Osteocyte (in vitro differentiated cells): Measurements from ENCODE around the gene ZBTB34. TPM values are rescaled to one million over a fixed set of nuclear protein-coding genes. Genes with fewer than 3 reads are reported as not detected.

Source experiments
- DNase-seq: peaks from one replicate; pipeline ENCODE4 v3.0.0; 2021; ENCODE audit warnings: mixed read lengths; ENCODE audit not compliant: unreplicated experiment; ENCODE audit errors: extremely low spot score
- H3K27ac Mint-ChIP-seq: one replicate; pipeline ENCODE4 v1.8.0; 2021; ENCODE audit warnings: mild to moderate bottlenecking, mixed read lengths; ENCODE audit not compliant: unreplicated experiment
- H3K27me3 Mint-ChIP-seq: one replicate; pipeline ENCODE4 v1.8.0; 2021; ENCODE audit warnings: mixed read lengths; ENCODE audit not compliant: unreplicated experiment
- H3K36me3 Mint-ChIP-seq: one replicate; pipeline ENCODE4 v1.8.0; 2021; ENCODE audit warnings: mixed read lengths; ENCODE audit not compliant: unreplicated experiment
- H3K4me1 Mint-ChIP-seq: one replicate; pipeline ENCODE4 v1.8.0; 2021; ENCODE audit warnings: mixed read lengths; ENCODE audit not compliant: unreplicated experiment
- H3K4me3 Mint-ChIP-seq: one replicate; pipeline ENCODE4 v1.8.0; 2021; ENCODE audit warnings: mild to moderate bottlenecking, moderate library complexity, mixed read lengths; ENCODE audit not compliant: unreplicated experiment
- H3K9me3 Mint-ChIP-seq: one replicate; pipeline ENCODE4 v1.8.0; 2021; ENCODE audit warnings: mixed read lengths; ENCODE audit not compliant: unreplicated experiment
- CTCF ChIP-seq: fragments of 200-600 bp; sonication (generic); IDR thresholded peaks from 2 replicates; pipeline ENCODE4 v1.5.0; 2021; ENCODE audit warnings: antibody characterized with exemption, mild to moderate bottlenecking, moderate library complexity
- total RNA-seq: library from RNA; stranded (reverse); gene quantifications from 2 replicates; pipeline ENCODE4 v1.2.1, GENCODE V29; 2021

The ZBTB34 gene
- total RNA-seq, 1 donor from 2014 or later = 13.9 TPM

- no peak for DNase-seq
- Mint-ChIP-seq H3K36me3 (no peaks in the 10 kb centered on the region), H3K27ac (no peak overlapping the region), H3K4me1 (no peaks in the 10 kb centered on the region), H3K9me3 (peaks cover 8% of the 10 kb centered on the region), H3K27me3 (peaks cover 35% of the 10 kb centered on the region), H3K4me3 (no peak overlapping the region)
- TF ChIP-seq CTCF = no peak
Measured at GRCh38 chr9:126906091-126906490, 45.7 kb downstream of the ZBTB34 start.

- H3K4me3 Mint-ChIP-seq = no peak overlapping the region
- H3K27ac Mint-ChIP-seq = no peak overlapping the region
- no peak for TF ChIP-seq CTCF
- H3K27me3 Mint-ChIP-seq = peaks cover 43% of the 10 kb centered on the region
- H3K4me1 Mint-ChIP-seq = no peaks in the 10 kb centered on the region
- peaks cover 3% of the 10 kb centered on the region for H3K9me3 Mint-ChIP-seq
- DNase-seq = no peak
- no peaks in the 10 kb centered on the region for H3K36me3 Mint-ChIP-seq
Measured at GRCh38 chr9:126907058-126907457, 46.6 kb downstream of the ZBTB34 start.

- peaks cover 14% of the 10 kb centered on the region for H3K4me1 Mint-ChIP-seq
- H3K27ac Mint-ChIP-seq = peak within 1 kb of the TSS; percentile 27
- peaks cover 16% of the 10 kb centered on the region for H3K27me3 Mint-ChIP-seq
- no peaks in the 10 kb centered on the region for H3K36me3 Mint-ChIP-seq
- peak within 1 kb of the TSS; percentile 72 for H3K4me3 Mint-ChIP-seq
- TF ChIP-seq CTCF = no peak
- peaks cover 3% of the 10 kb centered on the region for H3K9me3 Mint-ChIP-seq
- peak; percentile 98 for DNase-seq
Measured at GRCh38 chr9:126914458-126915280, 54.2 kb downstream of the ZBTB34 start, which contains the start of gene RALGPS1. RALGPS1 (plus strand) TSS chr9:126914782; CDS start chr9:126962290, 47,508 bp downstream.

GRCh38 chr9:126915281-126915816 is 54.9 kb downstream of the ZBTB34 start:
- Mint-ChIP-seq H3K27me3 (peaks cover 16% of the 10 kb centered on the region), H3K27ac (no peak overlapping the region), H3K4me3 (peak overlapping the region; percentile 70), H3K9me3 (peaks cover 3% of the 10 kb centered on the region), H3K4me1 (peaks cover 14% of the 10 kb centered on the region), H3K36me3 (no peaks in the 10 kb centered on the region)
- DNase-seq = no peak
- TF ChIP-seq CTCF = no peak

GRCh38 chr9:126915846-126916543 is 55.6 kb downstream of the ZBTB34 start:
- DNase-seq = no peak
- H3K27ac Mint-ChIP-seq = peak overlapping the region; percentile 47
- H3K27me3 Mint-ChIP-seq = peaks cover 15% of the 10 kb centered on the region

More at GRCh38 chr9:126915846-126916543, 55.6 kb downstream of the ZBTB34 start:
- H3K4me3 Mint-ChIP-seq = peak overlapping the region; percentile 70
- H3K36me3 Mint-ChIP-seq = no peaks in the 10 kb centered on the region
- TF ChIP-seq CTCF = no peak
- H3K4me1 Mint-ChIP-seq = peaks cover 14% of the 10 kb centered on the region
- H3K9me3 Mint-ChIP-seq = peaks cover 3% of the 10 kb centered on the region
